ENCODE results near the gene MFF. TPM values are rescaled to one million over a fixed set of nuclear protein-coding genes. Genes with fewer than 3 reads are reported as not detected.

Gene MFF
- polyA plus RNA-seq, 1 of the 3 experiments (the other 2 are of a cell fraction), result 51.0 TPM

DNA sequence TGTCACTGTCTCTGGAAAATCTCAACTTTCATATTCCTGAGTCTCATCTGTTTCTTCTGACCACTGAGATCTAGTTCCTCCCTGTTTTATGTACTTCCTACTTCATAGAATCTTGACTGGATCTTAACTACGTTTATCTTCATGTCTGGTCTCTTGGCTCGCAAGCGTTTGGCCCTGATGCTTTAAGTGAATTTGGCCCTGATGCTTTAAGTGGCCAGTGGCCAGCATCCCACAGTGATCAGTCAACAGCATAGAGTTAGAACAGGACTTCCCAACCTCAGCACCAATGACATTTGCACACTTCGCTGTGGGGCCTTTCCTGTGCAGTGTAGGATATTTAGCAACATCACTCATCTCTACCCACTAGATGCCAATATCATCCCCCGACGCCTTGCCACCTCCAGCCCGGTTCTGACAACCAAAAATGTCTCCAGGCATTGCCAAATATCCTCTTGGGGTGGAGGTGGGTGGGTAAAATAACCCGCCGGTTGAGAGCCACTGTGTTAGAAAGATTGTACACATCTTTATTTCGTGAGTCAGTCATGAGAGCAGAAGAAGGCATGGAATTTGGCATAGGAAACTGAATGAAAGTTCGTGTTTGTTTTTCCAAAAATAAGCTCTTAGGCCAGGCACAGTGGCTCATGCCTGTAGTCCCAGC lies 41.8 kb downstream of the MFF start:
- peaks cover 43% of the 10 kb centered on the region for H3F3A ChIP-seq (replicated peaks; ENCODE audit: insufficient read depth)
- TF ChIP-seq RXRA (IDR thresholded peaks at IDR 0.05; ENCODE audit: borderline replicate concordance, low read depth) (0 out of 2 replicates have a peak, but pooled peaks have one; percentile 11), MEF2A (IDR thresholded peaks at IDR 0.05; ENCODE audit: borderline replicate concordance, low read depth) (0 out of 2 replicates have a peak, but pooled peaks have one; percentile 55), EP300 (IDR thresholded peaks at IDR 0.05; ENCODE audit: borderline replicate concordance in 1 of 2, low read depth in 1 of 2, low read length in 1 of 2) (peak in 1 of 2 experiments; percentile 50; a peak in 1 of 4 replicates), JUND (IDR thresholded peaks at IDR 0.05) (peak; percentile 4), NFIC (IDR thresholded peaks at IDR 0.05; ENCODE audit: borderline replicate concordance) (peak; percentile 78), FOSL2 (IDR thresholded peaks at IDR 0.05; ENCODE audit: borderline replicate concordance, low read depth) (peak; percentile 55; the same call in 1 of the 2 replicates), ELF1 (IDR thresholded peaks at IDR 0.05) (no peak), TCF12 (IDR thresholded peaks at IDR 0.05) (peak; percentile 58), SMC3 (IDR thresholded peaks at IDR 0.05; ENCODE audit: low read depth, low read length) (no peak)
- TF ChIP-seq, protein P1, sequence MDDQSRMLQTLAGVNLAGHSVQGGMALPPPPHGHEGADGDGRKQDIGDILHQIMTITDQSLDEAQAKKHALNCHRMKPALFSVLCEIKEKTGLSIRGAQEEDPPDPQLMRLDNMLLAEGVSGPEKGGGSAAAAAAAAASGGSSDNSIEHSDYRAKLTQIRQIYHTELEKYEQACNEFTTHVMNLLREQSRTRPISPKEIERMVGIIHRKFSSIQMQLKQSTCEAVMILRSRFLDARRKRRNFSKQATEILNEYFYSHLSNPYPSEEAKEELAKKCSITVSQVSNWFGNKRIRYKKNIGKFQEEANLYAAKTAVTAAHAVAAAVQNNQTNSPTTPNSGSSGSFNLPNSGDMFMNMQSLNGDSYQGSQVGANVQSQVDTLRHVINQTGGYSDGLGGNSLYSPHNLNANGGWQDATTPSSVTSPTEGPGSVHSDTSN (IDR thresholded peaks at IDR 0.05), result peak; percentile 52
- TF ChIP-seq, protein P2, sequence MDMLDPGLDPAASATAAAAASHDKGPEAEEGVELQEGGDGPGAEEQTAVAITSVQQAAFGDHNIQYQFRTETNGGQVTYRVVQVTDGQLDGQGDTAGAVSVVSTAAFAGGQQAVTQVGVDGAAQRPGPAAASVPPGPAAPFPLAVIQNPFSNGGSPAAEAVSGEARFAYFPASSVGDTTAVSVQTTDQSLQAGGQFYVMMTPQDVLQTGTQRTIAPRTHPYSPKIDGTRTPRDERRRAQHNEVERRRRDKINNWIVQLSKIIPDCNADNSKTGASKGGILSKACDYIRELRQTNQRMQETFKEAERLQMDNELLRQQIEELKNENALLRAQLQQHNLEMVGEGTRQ (IDR thresholded peaks at IDR 0.05; ENCODE audit: borderline replicate concordance, low read depth, low read length), result no peak
- no peak overlapping the region for H3K4me3 ChIP-seq (ENCODE audit: low read depth in 2 of 2, low read length in 1 of 2)
- ChIA-PET CTCF (interaction anchor here (0.7 to 0.8 kb wide), 2 partner anchors 10 to 13 kb away, joined by 3 read pairs; no protein-coding TSS in a partner anchor), POLR2A (no interaction called here)
- H3K27ac ChIP-seq (ENCODE audit: low read depth in 2 of 2, low read length in 1 of 2), result peak overlapping the region in 1 of 2 experiments; percentile 85; a peak in 2 of 4 replicates
- H3K79me2 ChIP-seq (ENCODE audit: insufficient read depth), result no peaks in the 10 kb centered on the region
- H3K4me1 ChIP-seq (ENCODE audit: control insufficient read depth in 1 of 2, insufficient read depth in 2 of 2, low read depth in 1 of 2, low read length in 1 of 2), result peaks cover 11 to 46% of the 10 kb centered on the region in 2 experiments
- DNase-seq, result no peak
- H3K4me2 ChIP-seq, result peak overlapping the region; percentile 75
- no peaks in the 10 kb centered on the region for H3K9me2 ChIP-seq
- peak overlapping the region; percentile 7; the same call in 1 of the 2 replicates for H3K9ac ChIP-seq
- H3K27me3 ChIP-seq (ENCODE audit: insufficient read depth), result no peaks in the 10 kb centered on the region
- no peaks in the 10 kb centered on the region for H4K20me1 ChIP-seq (ENCODE audit: insufficient read depth)
- 13% methylated on average over 11 of the region's 11 CpGs for WGBS (ENCODE audit: low lambda C conversion rate)
- H2AFZ ChIP-seq (ENCODE audit: low read depth), result peak overlapping the region; percentile 12; the same call in 1 of the 2 replicates
- H3K36me3 ChIP-seq (replicated peaks in 1 of 2; ENCODE audit: control insufficient read depth in 1 of 2, insufficient read depth in 2 of 2, low read length in 1 of 2), result no peaks in the 10 kb centered on the region
- H3K9me3 ChIP-seq, result no peaks in the 10 kb centered on the region

DNA sequence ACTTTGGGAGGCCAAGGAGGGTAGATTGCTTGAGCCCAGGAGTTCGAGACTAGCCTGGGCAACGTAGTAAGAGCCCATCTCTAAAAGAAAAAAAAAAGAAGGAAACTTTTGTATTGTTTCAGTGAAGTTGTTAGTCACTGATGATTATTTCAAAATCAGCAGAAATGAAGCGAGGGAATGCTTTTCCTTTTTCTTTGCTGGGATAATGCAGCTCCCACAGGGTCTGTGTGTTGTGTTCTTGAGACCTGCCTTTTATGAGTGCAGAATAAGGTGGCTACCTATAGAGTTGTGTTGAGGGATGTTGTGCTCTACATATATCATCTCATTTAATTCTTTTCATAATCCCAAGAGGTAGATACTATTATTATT lies 42.4 kb downstream of the MFF start:
- CTCF ChIA-PET, result interaction anchor here (0.7 to 0.8 kb wide), 2 partner anchors 9 to 13 kb away, joined by 3 read pairs; no protein-coding TSS in a partner anchor
- H3K4me2 ChIP-seq, result peak overlapping the region; percentile 75

More for the DNA sequence above, 42.4 kb downstream of the MFF start:
- Histone ChIP-seq H3K9ac (peak overlapping the region; percentile 7; the same call in 1 of the 2 replicates), H2AFZ (ENCODE audit: low read depth) (peak overlapping the region; percentile 12; the same call in 1 of the 2 replicates), H3K9me3 (no peaks in the 10 kb centered on the region), H3F3A (replicated peaks; ENCODE audit: insufficient read depth) (peaks cover 43% of the 10 kb centered on the region), H3K4me3 (ENCODE audit: low read depth in 2 of 2, low read length in 1 of 2) (no peak overlapping the region), H3K27ac (ENCODE audit: low read depth in 2 of 2, low read length in 1 of 2) (peak overlapping the region in 1 of 2 experiments; percentile 85; a peak in 2 of 4 replicates), H3K9me2 (no peaks in the 10 kb centered on the region), H3K4me1 (ENCODE audit: control insufficient read depth in 1 of 2, insufficient read depth in 2 of 2, low read depth in 1 of 2, low read length in 1 of 2) (peaks cover 11 to 46% of the 10 kb centered on the region in 2 experiments), H3K36me3 (replicated peaks in 1 of 2; ENCODE audit: control insufficient read depth in 1 of 2, insufficient read depth in 2 of 2, low read length in 1 of 2) (no peaks in the 10 kb centered on the region), H3K27me3 (ENCODE audit: insufficient read depth) (no peaks in the 10 kb centered on the region), H4K20me1 (ENCODE audit: insufficient read depth) (no peaks in the 10 kb centered on the region), H3K79me2 (ENCODE audit: insufficient read depth) (no peaks in the 10 kb centered on the region)
- POLR2A ChIA-PET, result no interaction called here
- TF ChIP-seq GATA2 (CRISPR knock-in tag; IDR thresholded peaks at IDR 0.05) (no peak), POLR2AphosphoS5 (IDR thresholded peaks at IDR 0.05; ENCODE audit: low read depth, low read length) (no peak), ELF1 (IDR thresholded peaks at IDR 0.05) (no peak), FOXM1 (IDR thresholded peaks at IDR 0.05; ENCODE audit: low read depth) (no peak), FOSL2 (IDR thresholded peaks at IDR 0.05; ENCODE audit: borderline replicate concordance, low read depth) (no peak)
- TF ChIP-seq, protein P3, sequence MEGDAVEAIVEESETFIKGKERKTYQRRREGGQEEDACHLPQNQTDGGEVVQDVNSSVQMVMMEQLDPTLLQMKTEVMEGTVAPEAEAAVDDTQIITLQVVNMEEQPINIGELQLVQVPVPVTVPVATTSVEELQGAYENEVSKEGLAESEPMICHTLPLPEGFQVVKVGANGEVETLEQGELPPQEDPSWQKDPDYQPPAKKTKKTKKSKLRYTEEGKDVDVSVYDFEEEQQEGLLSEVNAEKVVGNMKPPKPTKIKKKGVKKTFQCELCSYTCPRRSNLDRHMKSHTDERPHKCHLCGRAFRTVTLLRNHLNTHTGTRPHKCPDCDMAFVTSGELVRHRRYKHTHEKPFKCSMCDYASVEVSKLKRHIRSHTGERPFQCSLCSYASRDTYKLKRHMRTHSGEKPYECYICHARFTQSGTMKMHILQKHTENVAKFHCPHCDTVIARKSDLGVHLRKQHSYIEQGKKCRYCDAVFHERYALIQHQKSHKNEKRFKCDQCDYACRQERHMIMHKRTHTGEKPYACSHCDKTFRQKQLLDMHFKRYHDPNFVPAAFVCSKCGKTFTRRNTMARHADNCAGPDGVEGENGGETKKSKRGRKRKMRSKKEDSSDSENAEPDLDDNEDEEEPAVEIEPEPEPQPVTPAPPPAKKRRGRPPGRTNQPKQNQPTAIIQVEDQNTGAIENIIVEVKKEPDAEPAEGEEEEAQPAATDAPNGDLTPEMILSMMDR (IDR thresholded peaks at IDR 0.05), result no peak
- no peak for DNase-seq
- WGBS (ENCODE audit: low lambda C conversion rate), result 61% methylated on average over 3 of the region's 3 CpGs
